Neuronal stem cell (in vitro differentiated cells): Measurements from ENCODE around the gene CFAP73.
A peak's percentile ranks its signal among the peaks of the same experiment; 100 is the strongest.

Experiments
- DNase-seq: peaks from one replicate; pipeline ENCODE4 v3.0.0-alpha.2; 2013; ENCODE audit warnings: low spot score
- H2AFZ ChIP-seq: one replicate; pipeline ENCODE4 v1.6.1; 2013; ENCODE audit warnings: mild to moderate bottlenecking, low read length, inconsistent platforms
- H2AK5ac ChIP-seq: 2 replicates; pipeline ENCODE4 v1.6.1; 2013; ENCODE audit warnings: low read depth, mild to moderate bottlenecking, inconsistent platforms, low read length, moderate library complexity, mixed read lengths
- H2BK120ac ChIP-seq: 2 replicates; pipeline ENCODE4 v1.6.1; 2013; ENCODE audit warnings: low read depth, mild to moderate bottlenecking, inconsistent platforms, low read length, moderate library complexity, mixed read lengths
- H2BK12ac ChIP-seq: one replicate; pipeline ENCODE4 v1.6.1; 2013; ENCODE audit warnings: low read length, inconsistent platforms
- H2BK15ac ChIP-seq: 2 replicates; pipeline ENCODE4 v1.6.1; 2013; ENCODE audit warnings: mild to moderate bottlenecking, low read length, inconsistent platforms, mixed read lengths
- H2BK5ac ChIP-seq: one replicate; pipeline ENCODE4 v1.6.1; 2013; ENCODE audit warnings: inconsistent platforms, mild to moderate bottlenecking, low read length, moderate library complexity
- H3K14ac ChIP-seq: one replicate; pipeline ENCODE4 v1.6.1; 2013; ENCODE audit warnings: low read length, inconsistent platforms
- H3K18ac ChIP-seq: 2 replicates; pipeline ENCODE4 v1.6.1; 2013; ENCODE audit warnings: low read length, inconsistent platforms
- H3K23ac ChIP-seq: 2 replicates; pipeline ENCODE4 v1.6.1; 2013; ENCODE audit warnings: low read depth, mild to moderate bottlenecking, mixed read lengths, low read length, inconsistent platforms; ENCODE audit not compliant: poor library complexity
- H3K27ac ChIP-seq: replicated peaks from 3 replicates; pipeline ENCODE4 v1.5.1; 2013; ENCODE audit warnings: low read length, inconsistent platforms
- H3K27me3 ChIP-seq, 3 experiments: 2 replicates each; pipeline ENCODE4 v1.6.1; 2013; ENCODE audit warnings: low read length in 3 of 3, mild to moderate bottlenecking in 2 of 3, inconsistent platforms in 1 of 3, low read depth in 1 of 3, mixed read lengths in 1 of 3, moderate library complexity in 1 of 3; ENCODE audit not compliant: control insufficient read depth in 3 of 3, insufficient read depth in 3 of 3
- H3K36me3 ChIP-seq, 2 donors: replicated peaks in 1 of 2; 2 replicates each; pipeline ENCODE4 v1.6.1; 2013; ENCODE audit warnings: low read length in 2 of 2; ENCODE audit not compliant: control insufficient read depth in 2 of 2, insufficient read depth in 2 of 2
- H3K4ac ChIP-seq: 2 replicates; pipeline ENCODE4 v1.6.1; 2013; ENCODE audit warnings: inconsistent platforms, mild to moderate bottlenecking, low read length, moderate library complexity
- H3K4me1 ChIP-seq, 2 donors: 1 replicate in 1 of 2; 2 replicates in 1 of 2; pipeline ENCODE4 v1.6.1; 2013; ENCODE audit warnings: low read length in 2 of 2, low read depth in 1 of 2; ENCODE audit not compliant: control insufficient read depth in 2 of 2, insufficient read depth in 1 of 2
- H3K4me2 ChIP-seq: one replicate; pipeline ENCODE4 v1.6.1; 2013; ENCODE audit warnings: mild to moderate bottlenecking, low read length, inconsistent platforms; ENCODE audit not compliant: insufficient read depth, poor library complexity, severe bottlenecking
- H3K4me3 ChIP-seq, 2 donors: 2 replicates each; pipeline ENCODE4 v1.5.1; 2013; ENCODE audit warnings: low read length in 2 of 2, mild to moderate bottlenecking in 2 of 2, inconsistent platforms in 1 of 2, moderate library complexity in 1 of 2
- H3K79me1 ChIP-seq: one replicate; pipeline ENCODE4 v1.6.1; 2013; ENCODE audit warnings: low read depth, mild to moderate bottlenecking, inconsistent platforms, low read length, moderate library complexity
- H3K9ac ChIP-seq: one replicate; pipeline ENCODE4 v1.6.1; 2013; ENCODE audit warnings: mild to moderate bottlenecking, low read depth, low read length, inconsistent platforms; ENCODE audit not compliant: poor library complexity
- H3K9me3 ChIP-seq, 2 donors: replicated peaks in 1 of 2; 2 replicates each; pipeline versions ENCODE3 to v1.6.1; 2013; ENCODE audit warnings: low read length in 2 of 2, mild to moderate bottlenecking in 2 of 2, inconsistent platforms in 1 of 2, low read depth in 1 of 2, mixed read lengths in 1 of 2, moderate library complexity in 1 of 2; ENCODE audit not compliant: control insufficient read depth in 2 of 2, insufficient read depth in 1 of 2
- H4K8ac ChIP-seq: one replicate; pipeline ENCODE4 v1.6.1; 2013; ENCODE audit warnings: low read depth, mild to moderate bottlenecking, inconsistent platforms, low read length, moderate library complexity
- H4K91ac ChIP-seq: one replicate; pipeline ENCODE4 v1.6.1; 2013; ENCODE audit warnings: low read length, low read depth, mild to moderate bottlenecking, inconsistent platforms; ENCODE audit not compliant: poor library complexity
- WGBS, 2 donors: extraction: QIAGEN DNeasy Blood & Tissue Kit; methylation state at CpG; one replicate each; pipeline ENCODE4 v1.1.7; 2013; ENCODE audit warnings: missing lambda C conversion rate in 2 of 2, mixed read lengths in 1 of 2; ENCODE audit not compliant: insufficient read length in 2 of 2, insufficient replicate concordance in 1 of 2; ENCODE audit errors: extremely low coverage in 2 of 2; 5-methylcytosine and 5-hydroxymethylcytosine counted together

CFAP73 gene

DNA sequence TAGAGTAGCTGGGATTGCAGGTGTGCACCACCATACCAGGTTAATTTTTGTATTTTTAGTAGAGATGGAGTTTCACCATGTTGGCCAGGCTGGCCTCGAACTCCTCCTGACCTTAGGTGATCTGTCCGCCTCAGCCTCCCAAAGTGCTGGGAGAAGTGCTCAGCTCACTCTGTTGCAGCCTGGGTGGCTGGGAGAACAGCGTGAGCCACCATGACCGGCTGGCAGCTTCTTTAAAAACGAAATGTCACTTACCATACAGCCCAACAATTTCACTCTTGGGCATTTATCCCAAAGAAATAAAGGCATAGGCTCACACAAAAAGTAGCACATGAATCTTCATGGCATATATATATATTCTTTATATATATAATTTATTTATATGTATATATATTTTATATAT is 4.7 kb upstream of the CFAP73 start:
- Histone ChIP-seq H3K23ac (no peak overlapping the region), H3K27ac (no peak overlapping the region), H3K4me3 (no peak overlapping the region), H3K36me3 (no peaks in the 10 kb centered on the region), H3K4ac (no peak overlapping the region), H2BK12ac (no peak overlapping the region), H3K18ac (no peak overlapping the region), H2BK15ac (no peak overlapping the region), H3K9me3 (no peaks in the 10 kb centered on the region), H3K4me2 (no peak overlapping the region), H4K8ac (no peak overlapping the region), H2BK120ac (no peak overlapping the region), H2AFZ (no peak overlapping the region), H3K14ac (no peak overlapping the region), H3K79me1 (no peaks in the 10 kb centered on the region), H3K9ac (no peak overlapping the region), H4K91ac (no peak overlapping the region), H3K4me1 (peaks cover 6 to 8% of the 10 kb centered on the region in 2 donors), H2AK5ac (no peak overlapping the region), H2BK5ac (no peak overlapping the region), H3K27me3 (peaks cover 0 to 10% (median 0%) of the 10 kb centered on the region in 3 experiments)
- DNase-seq: no peak
- no CpG with 5 or more reads among the region's 5 CpGs for WGBS, 2 donors

DNA sequence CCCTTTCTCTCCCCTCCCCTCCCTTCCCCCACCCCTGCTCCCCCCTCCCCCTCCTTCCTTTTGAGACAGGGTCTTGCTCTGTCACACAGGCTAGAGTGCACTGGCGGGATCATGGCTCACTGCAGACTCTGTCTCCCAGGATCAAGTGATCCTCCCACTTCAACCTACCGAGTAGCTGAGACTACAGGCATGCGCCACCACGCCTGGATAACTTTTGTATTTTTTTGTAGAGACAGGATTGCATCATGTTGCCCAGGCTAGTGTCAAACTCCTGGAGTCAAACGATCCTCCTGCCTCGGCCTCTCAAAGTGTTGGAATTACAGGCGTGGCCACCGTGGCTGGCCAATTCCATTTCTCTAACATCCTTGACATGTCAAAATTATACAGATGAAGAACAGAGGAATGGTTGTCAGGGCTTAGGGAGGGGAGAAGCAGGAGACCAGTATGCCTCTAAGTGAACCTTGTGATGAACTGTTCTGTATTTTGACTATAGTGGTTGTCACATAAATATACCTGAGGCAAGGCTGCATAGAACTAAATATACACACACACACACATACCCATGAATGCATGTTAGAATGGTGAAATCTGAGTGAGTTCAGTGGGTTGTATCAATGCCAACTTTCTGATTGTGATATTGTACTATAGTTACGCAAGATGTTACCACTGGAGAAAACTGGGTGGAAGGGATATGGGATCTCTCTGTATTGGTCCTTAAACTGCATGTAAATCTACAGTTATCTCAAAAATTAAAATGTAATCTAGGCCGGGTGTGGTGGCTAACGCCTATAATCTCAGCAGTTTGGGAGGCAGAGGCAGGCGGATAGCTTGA is 3.6 kb upstream of the CFAP73 start:
- H2AK5ac ChIP-seq: no peak overlapping the region
- H3K4ac ChIP-seq: no peak overlapping the region
- no peaks in the 10 kb centered on the region for H3K9me3 ChIP-seq
- no peak overlapping the region for H2BK12ac ChIP-seq
- no peak overlapping the region for H3K27ac ChIP-seq
- H3K79me1 ChIP-seq: no peaks in the 10 kb centered on the region
- no peak overlapping the region for H2BK15ac ChIP-seq
- H3K9ac ChIP-seq: no peak overlapping the region
- peaks cover 0 to 14% (median 0%) of the 10 kb centered on the region in 3 experiments for H3K27me3 ChIP-seq
- no peak overlapping the region for H4K8ac ChIP-seq
- no peak overlapping the region for H4K91ac ChIP-seq
- WGBS, 2 donors: no CpG with 5 or more reads among the region's 12 CpGs
- H2BK5ac ChIP-seq: no peak overlapping the region
- no peak overlapping the region for H3K18ac ChIP-seq
- H3K4me1 ChIP-seq: peaks cover 15 to 17% of the 10 kb centered on the region in 2 donors
- DNase-seq: no peak
- no peak overlapping the region for H3K23ac ChIP-seq
- no peak overlapping the region for H3K4me2 ChIP-seq
- no peak overlapping the region for H2BK120ac ChIP-seq
- H3K36me3 ChIP-seq: no peaks in the 10 kb centered on the region
- no peak overlapping the region for H3K14ac ChIP-seq
- H2AFZ ChIP-seq: no peak overlapping the region
- H3K4me3 ChIP-seq: no peak overlapping the region

DNA sequence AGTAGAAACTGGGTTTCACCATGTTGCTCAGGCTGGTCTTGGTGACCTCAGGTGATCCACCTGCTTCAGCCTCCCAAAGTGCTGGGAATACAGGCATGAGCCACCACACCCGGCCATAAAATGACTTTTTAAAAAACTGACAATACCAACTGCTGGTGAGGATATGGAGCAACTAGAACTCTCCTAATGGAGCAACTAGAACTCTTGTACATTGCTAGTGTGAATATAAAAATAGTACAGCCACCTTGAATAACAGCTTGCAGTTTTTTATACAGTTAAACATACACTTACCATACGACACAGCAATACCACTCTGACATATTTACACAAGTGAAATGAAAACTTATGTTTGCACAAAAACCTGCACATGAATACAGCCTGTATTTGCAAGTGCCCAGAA is 2.5 kb upstream of the CFAP73 start:
- Histone ChIP-seq H2AK5ac (no peak overlapping the region), H4K8ac (no peak overlapping the region), H3K9me3 (no peaks in the 10 kb centered on the region), H3K9ac (no peak overlapping the region), H2BK15ac (no peak overlapping the region), H3K36me3 (no peaks in the 10 kb centered on the region), H2AFZ (no peak overlapping the region), H3K4me3 (no peak overlapping the region), H4K91ac (no peak overlapping the region), H3K23ac (no peak overlapping the region), H2BK120ac (no peak overlapping the region), H3K27me3 (peaks cover 0 to 20% (median under 1%) of the 10 kb centered on the region in 3 experiments), H2BK5ac (no peak overlapping the region), H3K79me1 (no peaks in the 10 kb centered on the region), H3K4ac (no peak overlapping the region), H3K4me2 (no peak overlapping the region), H3K4me1 (peaks cover 15 to 17% of the 10 kb centered on the region in 2 donors), H3K27ac (no peak overlapping the region), H3K18ac (no peak overlapping the region), H2BK12ac (no peak overlapping the region), H3K14ac (no peak overlapping the region)
- DNase-seq: no peak
- no CpG with 5 or more reads among the region's 2 CpGs for WGBS, 2 donors

DNA sequence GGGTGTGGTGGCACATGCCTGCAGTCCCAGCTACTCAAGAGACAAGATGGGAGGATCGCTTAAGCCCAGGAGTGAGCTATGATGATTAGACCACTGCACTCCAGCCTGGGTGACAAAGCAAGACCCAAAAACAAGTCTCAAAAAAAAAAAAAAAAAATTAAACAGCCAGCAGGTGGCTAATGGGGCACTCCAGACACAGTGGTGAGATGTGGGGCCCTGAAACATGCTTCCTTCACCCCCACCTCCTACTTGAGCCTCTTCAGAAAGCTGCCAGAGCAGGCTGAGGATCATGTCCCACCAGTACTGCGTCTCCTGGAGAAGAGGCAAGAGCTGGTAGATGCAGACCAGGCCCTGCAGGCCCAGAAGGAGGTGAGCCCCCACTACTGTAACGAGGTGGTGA is 2.1 kb downstream of the CFAP73 start:
- Histone ChIP-seq H3K36me3 (no peaks in the 10 kb centered on the region), H3K14ac (no peak overlapping the region), H2BK12ac (peak overlapping the region; percentile 14), H3K79me1 (no peaks in the 10 kb centered on the region), H3K9ac (no peak overlapping the region), H2BK120ac (no peak overlapping the region), H3K9me3 (no peaks in the 10 kb centered on the region), H3K23ac (no peak overlapping the region), H3K27me3 (peaks cover 5 to 52% (median 27%) of the 10 kb centered on the region in 3 experiments), H3K27ac (no peak overlapping the region), H4K91ac (no peak overlapping the region), H2AK5ac (peak overlapping the region; percentile 58), H3K4me3 (no peak overlapping the region), H3K4me2 (no peak overlapping the region), H3K18ac (no peak overlapping the region), H2BK5ac (no peak overlapping the region), H3K4me1 (peaks cover 18 to 22% of the 10 kb centered on the region in 2 donors), H3K4ac (no peak overlapping the region), H4K8ac (no peak overlapping the region), H2BK15ac (peak overlapping the region; percentile 8), H2AFZ (no peak overlapping the region)
- no peak for DNase-seq
- WGBS, 2 donors: no CpG with 5 or more reads among the region's 3 CpGs
